ENCODE data around the gene PWWP2B.

Gene PWWP2B

DNA sequence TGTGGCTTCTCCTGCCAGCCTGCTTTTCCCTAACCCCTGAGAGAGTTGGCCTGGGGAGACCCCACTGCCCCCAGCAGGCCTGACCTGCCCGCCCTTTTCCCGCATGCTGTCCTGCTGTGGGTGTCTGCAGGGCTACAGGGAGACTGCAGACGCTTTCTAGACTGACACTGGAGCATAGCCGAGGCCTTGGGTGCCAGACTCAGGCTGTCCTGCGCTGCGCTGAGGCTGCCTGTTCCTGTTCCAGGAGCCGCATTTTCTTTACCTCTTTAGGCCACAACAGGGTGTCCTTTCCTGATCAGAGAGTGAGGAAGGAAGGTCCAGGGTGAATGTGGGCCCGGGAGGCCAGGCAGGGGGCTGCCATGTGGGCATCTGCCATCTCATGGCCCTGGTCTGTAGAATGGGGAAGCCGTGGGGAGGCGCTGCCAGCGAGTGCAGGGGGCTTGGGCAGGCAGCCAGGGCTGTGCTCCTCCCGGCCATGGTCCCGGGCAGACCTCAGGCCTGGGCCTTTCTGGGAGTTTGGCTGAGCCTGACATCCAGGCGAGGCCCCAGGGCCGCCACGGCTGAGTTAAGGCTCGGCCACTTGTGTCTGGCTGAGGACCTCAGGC is 3.6 kb downstream of the PWWP2B start:
- no peak overlapping the region for H3K4me2 ChIP-seq

DNA sequence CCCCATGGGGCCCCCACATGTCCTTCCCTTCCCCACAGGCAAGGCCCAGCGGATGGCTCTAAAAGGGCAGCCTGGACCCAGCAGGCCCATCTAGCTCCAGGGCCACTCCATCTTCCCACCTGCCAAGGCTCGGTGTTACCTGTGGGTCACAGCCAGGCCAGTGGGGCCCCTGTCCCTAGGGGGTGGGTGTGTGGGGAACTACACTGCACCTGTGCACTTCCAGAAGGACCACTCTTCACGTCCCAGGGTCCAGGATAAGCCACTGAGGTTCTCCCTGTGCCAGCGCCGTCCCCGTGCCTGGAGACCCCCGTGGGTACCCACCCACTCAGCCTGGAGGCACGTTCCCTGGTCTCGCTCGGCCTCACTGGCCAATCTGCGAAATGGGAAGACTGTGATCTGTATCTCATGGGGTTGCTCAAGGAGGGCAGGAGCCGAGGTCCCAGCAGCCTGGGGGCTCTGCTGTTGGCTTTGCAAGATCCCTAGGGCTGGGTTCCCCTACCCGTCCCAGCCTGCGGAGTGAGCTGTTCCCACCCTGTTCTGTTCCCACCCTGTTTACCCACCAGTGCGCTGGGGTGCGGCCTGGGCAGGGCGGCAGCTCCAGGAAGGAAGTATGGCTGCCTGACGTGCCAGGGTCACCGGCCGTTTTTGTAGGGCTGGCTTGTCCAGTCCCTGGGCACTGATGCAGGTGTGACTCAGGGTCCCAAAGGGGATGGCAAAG is 4.6 kb downstream of the PWWP2B start:
- H3K36me3 ChIP-seq (ENCODE audit: insufficient read depth) = no peaks in the 10 kb centered on the region
- H3K4me3 ChIP-seq (IDR thresholded peaks at IDR 0.05; ENCODE audit: insufficient read depth, low read depth, low read length) = no peak overlapping the region
- no peaks in the 10 kb centered on the region for H4K20me1 ChIP-seq (ENCODE audit: insufficient read depth)
- no peak overlapping the region for H3K4me2 ChIP-seq
- no peak overlapping the region for H3K27ac ChIP-seq
- H3K79me2 ChIP-seq (ENCODE audit: insufficient read depth, low read depth) = peaks cover 44% of the 10 kb centered on the region
- no peaks in the 10 kb centered on the region for H3K27me3 ChIP-seq (ENCODE audit: insufficient read depth, low read depth)
- H3K9ac ChIP-seq = no peak overlapping the region
- H3K4me1 ChIP-seq (ENCODE audit: low read depth, poor library complexity, severe bottlenecking) = peaks cover 25% of the 10 kb centered on the region
- no peak overlapping the region for H2AFZ ChIP-seq (ENCODE audit: low read depth)
- TF ChIP-seq, protein P1, sequence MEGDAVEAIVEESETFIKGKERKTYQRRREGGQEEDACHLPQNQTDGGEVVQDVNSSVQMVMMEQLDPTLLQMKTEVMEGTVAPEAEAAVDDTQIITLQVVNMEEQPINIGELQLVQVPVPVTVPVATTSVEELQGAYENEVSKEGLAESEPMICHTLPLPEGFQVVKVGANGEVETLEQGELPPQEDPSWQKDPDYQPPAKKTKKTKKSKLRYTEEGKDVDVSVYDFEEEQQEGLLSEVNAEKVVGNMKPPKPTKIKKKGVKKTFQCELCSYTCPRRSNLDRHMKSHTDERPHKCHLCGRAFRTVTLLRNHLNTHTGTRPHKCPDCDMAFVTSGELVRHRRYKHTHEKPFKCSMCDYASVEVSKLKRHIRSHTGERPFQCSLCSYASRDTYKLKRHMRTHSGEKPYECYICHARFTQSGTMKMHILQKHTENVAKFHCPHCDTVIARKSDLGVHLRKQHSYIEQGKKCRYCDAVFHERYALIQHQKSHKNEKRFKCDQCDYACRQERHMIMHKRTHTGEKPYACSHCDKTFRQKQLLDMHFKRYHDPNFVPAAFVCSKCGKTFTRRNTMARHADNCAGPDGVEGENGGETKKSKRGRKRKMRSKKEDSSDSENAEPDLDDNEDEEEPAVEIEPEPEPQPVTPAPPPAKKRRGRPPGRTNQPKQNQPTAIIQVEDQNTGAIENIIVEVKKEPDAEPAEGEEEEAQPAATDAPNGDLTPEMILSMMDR (conservative IDR thresholded peaks at IDR 0.05; ENCODE audit: low read depth, low read length) = no peak

More for the DNA sequence above, 3.6 kb downstream of the PWWP2B start:
- Histone ChIP-seq H3K9ac (no peak overlapping the region), H2AFZ (ENCODE audit: low read depth) (no peak overlapping the region), H3K4me1 (ENCODE audit: low read depth, poor library complexity, severe bottlenecking) (peaks cover 25% of the 10 kb centered on the region), H3K36me3 (ENCODE audit: insufficient read depth) (no peaks in the 10 kb centered on the region), H3K4me3 (IDR thresholded peaks at IDR 0.05; ENCODE audit: insufficient read depth, low read depth, low read length) (no peak overlapping the region), H3K79me2 (ENCODE audit: insufficient read depth, low read depth) (peaks cover 44% of the 10 kb centered on the region), H3K27ac (no peak overlapping the region), H4K20me1 (ENCODE audit: insufficient read depth) (no peaks in the 10 kb centered on the region), H3K27me3 (ENCODE audit: insufficient read depth, low read depth) (no peaks in the 10 kb centered on the region)
- TF ChIP-seq, protein P1 (conservative IDR thresholded peaks at IDR 0.05; ENCODE audit: low read depth, low read length) = no peak

DNA sequence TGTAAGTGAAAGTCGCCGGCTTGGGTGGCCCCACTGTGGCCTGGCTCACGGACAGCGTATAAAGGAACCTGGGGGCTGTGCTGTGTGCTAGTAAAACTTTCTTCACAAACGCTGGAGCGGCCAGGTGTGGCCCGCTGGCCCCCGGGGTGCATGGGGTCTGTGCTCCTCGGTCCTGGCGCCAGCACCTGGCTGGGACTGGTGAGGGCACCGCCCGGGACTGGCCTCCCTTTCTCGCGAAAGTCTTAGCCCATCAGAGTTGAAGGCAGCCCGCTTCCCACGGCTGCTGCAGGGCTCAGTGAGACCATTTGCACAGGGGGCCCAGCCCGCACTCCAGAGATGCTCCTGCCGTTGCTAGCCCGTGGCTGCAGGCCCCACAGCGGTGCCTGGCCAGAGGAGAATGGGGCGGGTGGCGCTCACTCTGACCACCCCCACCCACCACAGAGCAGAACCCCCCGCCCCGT is 5.8 kb downstream of the PWWP2B start:
- TF ChIP-seq, protein P1 (conservative IDR thresholded peaks at IDR 0.05; ENCODE audit: low read depth, low read length) = no peak
- Histone ChIP-seq H3K27ac (no peak overlapping the region), H4K20me1 (ENCODE audit: insufficient read depth) (no peaks in the 10 kb centered on the region), H3K4me2 (no peak overlapping the region), H3K4me1 (ENCODE audit: low read depth, poor library complexity, severe bottlenecking) (peaks cover 25% of the 10 kb centered on the region), H2AFZ (ENCODE audit: low read depth) (no peak overlapping the region), H3K79me2 (ENCODE audit: insufficient read depth, low read depth) (peaks cover 44% of the 10 kb centered on the region), H3K4me3 (IDR thresholded peaks at IDR 0.05; ENCODE audit: insufficient read depth, low read depth, low read length) (no peak overlapping the region), H3K9ac (no peak overlapping the region), H3K27me3 (ENCODE audit: insufficient read depth, low read depth) (no peaks in the 10 kb centered on the region), H3K36me3 (ENCODE audit: insufficient read depth) (no peaks in the 10 kb centered on the region)

DNA sequence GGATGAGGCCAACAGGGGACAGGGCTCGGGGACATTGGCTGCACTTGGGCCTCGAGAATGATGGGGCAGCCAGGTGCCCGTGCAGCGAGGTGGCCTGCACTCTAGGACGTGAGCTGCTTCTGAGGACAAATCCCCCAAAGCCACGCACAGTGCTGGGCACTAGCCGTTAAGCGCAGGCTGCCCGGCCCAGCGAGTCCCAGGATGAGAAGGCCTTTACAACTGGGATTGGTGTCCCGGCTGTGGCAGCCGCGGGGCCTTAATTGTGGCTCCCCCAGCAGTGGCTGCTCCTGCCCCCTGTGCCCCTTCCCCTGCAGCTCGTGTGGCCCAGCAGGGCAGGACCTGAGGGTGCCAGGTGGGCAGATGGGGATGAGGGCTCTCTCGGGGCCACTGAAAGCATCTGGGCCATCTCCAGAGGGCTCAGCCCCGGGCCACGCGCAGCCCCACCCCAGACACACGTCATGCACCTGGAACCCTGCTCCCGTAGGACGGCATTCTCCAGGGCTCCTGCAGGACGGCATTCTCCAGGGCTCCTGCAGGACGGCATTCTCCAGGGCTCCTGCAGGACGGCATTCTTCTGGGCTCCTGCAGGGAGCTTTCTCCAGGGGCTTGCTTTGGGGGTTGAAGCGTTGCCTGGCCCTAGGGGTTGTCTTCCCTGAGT is 6.6 kb downstream of the PWWP2B start:
- TF ChIP-seq, protein P1 (conservative IDR thresholded peaks at IDR 0.05; ENCODE audit: low read depth, low read length) = no peak
- Histone ChIP-seq H3K4me2 (no peak overlapping the region), H3K4me3 (IDR thresholded peaks at IDR 0.05; ENCODE audit: insufficient read depth, low read depth, low read length) (no peak overlapping the region), H3K4me1 (ENCODE audit: low read depth, poor library complexity, severe bottlenecking) (peaks cover 18% of the 10 kb centered on the region), H3K9ac (no peak overlapping the region), H2AFZ (ENCODE audit: low read depth) (no peak overlapping the region), H3K79me2 (ENCODE audit: insufficient read depth, low read depth) (peaks cover 37% of the 10 kb centered on the region), H3K36me3 (ENCODE audit: insufficient read depth) (no peaks in the 10 kb centered on the region), H3K27ac (no peak overlapping the region), H3K27me3 (ENCODE audit: insufficient read depth, low read depth) (no peaks in the 10 kb centered on the region), H4K20me1 (ENCODE audit: insufficient read depth) (no peaks in the 10 kb centered on the region)
